ENCODE data around the gene KLHL29. TPM values are rescaled to one million over a fixed set of nuclear protein-coding genes. Genes with fewer than 3 reads are reported as not detected.

Gene KLHL29
- total RNA-seq, 1 experiment from 2014 or later, result 16.7 TPM

GRCh38 chr2:23631389-23631788 lies 246.4 kb downstream of the KLHL29 start (continued):
- TF ChIP-seq, protein P1, sequence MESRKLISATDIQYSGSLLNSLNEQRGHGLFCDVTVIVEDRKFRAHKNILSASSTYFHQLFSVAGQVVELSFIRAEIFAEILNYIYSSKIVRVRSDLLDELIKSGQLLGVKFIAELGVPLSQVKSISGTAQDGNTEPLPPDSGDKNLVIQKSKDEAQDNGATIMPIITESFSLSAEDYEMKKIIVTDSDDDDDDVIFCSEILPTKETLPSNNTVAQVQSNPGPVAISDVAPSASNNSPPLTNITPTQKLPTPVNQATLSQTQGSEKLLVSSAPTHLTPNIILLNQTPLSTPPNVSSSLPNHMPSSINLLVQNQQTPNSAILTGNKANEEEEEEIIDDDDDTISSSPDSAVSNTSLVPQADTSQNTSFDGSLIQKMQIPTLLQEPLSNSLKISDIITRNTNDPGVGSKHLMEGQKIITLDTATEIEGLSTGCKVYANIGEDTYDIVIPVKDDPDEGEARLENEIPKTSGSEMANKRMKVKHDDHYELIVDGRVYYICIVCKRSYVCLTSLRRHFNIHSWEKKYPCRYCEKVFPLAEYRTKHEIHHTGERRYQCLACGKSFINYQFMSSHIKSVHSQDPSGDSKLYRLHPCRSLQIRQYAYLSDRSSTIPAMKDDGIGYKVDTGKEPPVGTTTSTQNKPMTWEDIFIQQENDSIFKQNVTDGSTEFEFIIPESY (IDR thresholded peaks at IDR 0.05; ENCODE audit: extremely low read depth, insufficient replicate concordance, low read length), result no peak
- TF ChIP-seq EGR1 (IDR thresholded peaks at IDR 0.05; ENCODE audit: low read depth), result no peak
- no peak for TF ChIP-seq POLR2A (IDR thresholded peaks at IDR 0.05; ENCODE audit: borderline replicate concordance, extremely low read depth, insufficient read depth, insufficient read length)
- TF ChIP-seq SIN3A (IDR thresholded peaks at IDR 0.05; ENCODE audit: low read depth), result no peak
- no peak for TF ChIP-seq SRF (IDR thresholded peaks at IDR 0.05; ENCODE audit: low read depth)
- no peak for TF ChIP-seq CBX3 (IDR thresholded peaks at IDR 0.05; ENCODE audit: low read depth)
- no peak for TF ChIP-seq JUND (IDR thresholded peaks at IDR 0.05)

DNA sequence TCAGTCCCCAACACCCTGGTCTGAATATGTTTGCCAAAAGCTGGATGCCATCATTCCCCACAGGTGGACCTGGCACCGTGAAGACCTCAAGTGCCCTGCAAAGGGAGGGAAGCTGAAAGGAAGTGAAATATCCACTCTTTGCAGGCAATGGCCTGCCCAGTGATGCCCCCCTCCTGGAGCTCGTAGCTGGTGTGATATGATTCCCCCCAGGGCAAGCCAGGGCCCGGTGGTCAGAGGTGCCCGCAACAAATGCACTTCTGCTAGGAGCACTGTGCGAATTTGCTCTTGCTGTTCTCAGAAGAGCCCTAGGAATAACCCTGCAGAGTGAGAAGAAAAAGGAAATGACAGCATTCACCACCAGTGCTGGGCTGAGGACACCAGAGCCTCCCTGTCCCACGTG lies 247.4 kb downstream of the KLHL29 start:
- BruUV-seq (replicated peaks), result no TSS peak
- CTCF ChIA-PET, result interaction anchor here (2.4 kb wide), 1 partner anchor 8 kb away, joined by 6 read pairs; no protein-coding TSS in a partner anchor
- no peak for ATAC-seq

More for the DNA sequence above, 247.4 kb downstream of the KLHL29 start:
- TF ChIP-seq SIN3A (IDR thresholded peaks at IDR 0.05; ENCODE audit: low read depth) (no peak), RAD21 (IDR thresholded peaks at IDR 0.05; ENCODE audit: low read depth) (no peak), YY1 (IDR thresholded peaks at IDR 0.05; ENCODE audit: extremely low read depth, insufficient replicate concordance, low read depth, low read length) (no peak)
- H3K79me2 ChIP-seq (ENCODE audit: insufficient read depth, low read length), result no peaks in the 10 kb centered on the region
- intact Hi-C loops (cut with micrococcal nuclease), result no loop called here
- no peaks in the 10 kb centered on the region for H3K4me1 ChIP-seq (ENCODE audit: control insufficient read depth in 1 of 2, insufficient read depth in 2 of 2, low read length in 2 of 2)
- no peak overlapping the region for H2AFZ ChIP-seq (ENCODE audit: low read depth, low read length, poor library complexity, severe bottlenecking)
- no peak overlapping the region for H3K9ac ChIP-seq (ENCODE audit: low read length)
- H3K4me2 ChIP-seq (ENCODE audit: low read length), result no peak overlapping the region
- DNase-seq (ENCODE audit: low read depth, low spot score), result no peak
- no peak overlapping the region for H3K27ac ChIP-seq (ENCODE audit: low read depth, low read length)
- H3K9me2 ChIP-seq (ENCODE audit: insufficient read depth), result no peaks in the 10 kb centered on the region
- no peak overlapping the region for H3K4me3 ChIP-seq (replicated peaks in 1 of 2; ENCODE audit: low read depth in 1 of 2, low read length in 2 of 2)
- no peaks in the 10 kb centered on the region for H3K9me3 ChIP-seq (ENCODE audit: control insufficient read depth in 1 of 2, insufficient read depth in 1 of 2, low read depth in 1 of 2, low read length in 2 of 2)
- ChIA-PET RAD21 (ENCODE audit: low non-redundant PET in 1 of 2, low total read pairs in 2 of 2, uncharacterized antibody in 2 of 2, unreplicated experiment in 2 of 2) (no interaction called here), POLR2A (no interaction called here)
- H4K20me1 ChIP-seq (ENCODE audit: insufficient read depth), result no peaks in the 10 kb centered on the region
- H3K36me3 ChIP-seq (ENCODE audit: control insufficient read depth in 1 of 2, insufficient read depth in 2 of 2, low read length in 2 of 2), result no peaks in the 10 kb centered on the region
- H3K27me3 ChIP-seq (ENCODE audit: insufficient read depth, low read length), result no peaks in the 10 kb centered on the region
